IPS-11a (cell line): Measurements from ENCODE around the gene CBX2.
A peak's percentile ranks its signal among the peaks of the same experiment; 100 is the strongest.
"Not testable (repeated sequence)": the region's sequence is repeated elsewhere in the genome, so short reads cannot be mapped to it uniquely, and the experiment has no call there.

Source experiments
- H3K4me3 ChIP-seq: one replicate; pipeline ENCODE4 v1.5.1; 2013; ENCODE audit warnings: low read depth, low read length, control low read depth

The CBX2 gene

GRCh38 chr17:79742951-79743476, 34.9 kb upstream of the CBX2 start:
- no peak overlapping the region for H3K4me3 ChIP-seq

GRCh38 chr17:79743614-79744013, 34.3 kb upstream of the CBX2 start:
- H3K4me3 ChIP-seq = no peak overlapping the region

DNA sequence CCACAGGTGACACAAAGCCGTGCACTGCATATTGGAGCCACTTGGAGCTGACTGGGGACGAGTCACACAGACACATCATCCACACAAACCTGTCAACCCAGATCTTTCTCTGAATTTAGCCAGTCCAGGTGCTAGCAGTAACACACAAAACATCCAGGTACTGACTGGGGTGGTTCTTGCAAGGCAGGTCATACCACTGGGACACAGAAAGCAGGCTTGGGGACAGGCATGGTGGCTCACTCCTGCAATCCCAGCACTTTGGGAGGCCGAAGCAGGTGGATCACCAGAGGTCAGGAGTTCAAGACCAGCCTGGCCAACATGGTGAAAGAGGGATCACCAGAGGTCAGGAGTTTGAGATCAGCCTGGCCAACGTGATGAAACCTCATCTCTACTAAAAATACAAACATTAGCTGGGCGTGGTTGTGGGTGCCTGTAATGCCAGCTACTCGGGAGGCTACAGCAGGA, 32.3 kb upstream of the CBX2 start:
- no peak overlapping the region for H3K4me3 ChIP-seq

DNA sequence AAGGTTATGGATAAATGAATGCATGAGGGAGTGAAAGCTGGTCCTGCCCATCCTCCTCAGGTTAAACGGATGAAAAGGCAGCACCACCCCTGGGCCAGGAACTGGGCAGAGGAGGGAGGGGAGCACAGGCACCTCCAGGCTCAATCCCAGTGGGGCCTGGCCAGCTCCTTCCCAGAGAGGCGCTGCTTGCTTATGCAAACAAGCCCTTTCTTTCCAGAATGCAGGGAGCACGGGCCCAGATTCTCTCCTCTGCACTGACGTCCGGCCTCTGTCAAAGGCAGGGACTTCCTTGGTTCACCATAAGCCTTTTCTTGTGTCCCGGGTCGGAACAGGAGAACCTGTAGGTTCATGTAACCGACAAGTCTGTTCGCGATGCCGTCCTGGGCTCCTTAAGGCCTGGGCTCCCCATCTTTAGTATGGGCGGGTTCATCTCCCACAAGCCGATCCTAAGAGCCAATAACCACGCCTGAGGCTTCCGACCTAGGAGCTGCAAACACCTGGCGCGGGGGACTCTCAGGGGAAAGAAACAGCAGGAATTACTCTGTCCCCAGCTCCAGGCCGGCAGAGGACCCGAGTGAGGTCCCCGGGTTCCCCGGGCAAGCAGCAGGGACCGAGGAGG, 30.9 kb upstream of the CBX2 start:
- H3K4me3 ChIP-seq = no peak overlapping the region

DNA sequence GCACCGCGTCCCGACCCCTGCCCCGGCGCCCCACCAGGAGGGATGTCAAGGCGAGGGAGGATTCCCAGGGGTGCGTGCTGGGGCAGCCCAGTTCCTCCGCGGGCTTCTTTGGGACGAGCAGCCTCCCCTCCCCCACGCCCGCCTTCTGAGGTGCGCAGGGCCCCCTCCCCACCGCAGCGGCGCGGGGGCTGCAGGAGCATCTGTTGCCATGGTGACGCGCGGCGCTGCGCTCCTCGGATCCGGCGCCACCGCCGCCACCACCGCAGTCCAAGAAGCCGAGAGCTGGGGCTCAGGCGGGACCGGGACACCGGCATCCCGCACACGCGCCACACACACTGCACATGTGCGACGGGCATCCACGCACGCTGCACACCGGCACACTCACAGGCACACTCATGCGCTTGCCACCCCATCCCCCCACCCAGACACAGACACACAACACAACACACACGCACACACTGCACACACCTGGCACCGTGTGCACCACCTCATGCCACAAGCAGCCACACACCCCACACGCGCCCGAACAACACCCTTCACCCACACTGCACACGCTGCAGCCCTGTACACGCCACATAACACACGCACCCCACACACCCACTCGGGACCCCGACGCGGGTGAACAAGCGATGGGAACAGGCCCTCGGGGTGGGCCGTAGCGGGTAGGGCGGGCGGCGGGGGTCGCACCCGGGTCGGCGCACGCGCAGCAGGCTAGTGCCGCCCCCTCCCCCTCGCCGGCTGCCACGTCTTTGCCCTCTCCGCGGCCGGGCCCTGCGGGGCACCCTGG, 30.2 kb upstream of the CBX2 start:
- H3K4me3 ChIP-seq = peak overlapping the region; percentile 13

- peak overlapping the region; percentile 4 for H3K4me3 ChIP-seq
Observed at GRCh38 chr17:79748295-79749099, 29.5 kb upstream of the CBX2 start.

- H3K4me3 ChIP-seq = no peak overlapping the region
Observed at GRCh38 chr17:79749156-79749815, 28.7 kb upstream of the CBX2 start.

DNA sequence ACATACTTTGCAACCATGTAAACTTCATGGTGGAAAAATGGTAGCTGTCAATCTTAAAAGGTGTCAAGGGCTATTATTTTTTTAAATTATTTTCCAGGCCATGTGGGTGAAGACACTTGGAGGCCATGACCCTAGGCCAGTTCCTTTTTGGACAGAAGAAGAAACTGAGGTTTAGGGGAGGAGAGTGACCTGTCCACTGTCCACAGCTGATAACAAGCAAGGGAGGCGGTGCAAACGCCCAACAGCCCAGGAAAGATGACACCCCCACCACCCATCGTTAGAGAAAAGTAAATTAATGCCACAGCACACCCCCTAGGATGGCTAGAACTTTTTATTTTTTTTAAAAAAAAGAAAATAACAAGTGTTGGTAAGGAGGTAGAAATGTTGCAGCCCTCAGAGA, 28.0 kb upstream of the CBX2 start:
- no peak overlapping the region for H3K4me3 ChIP-seq

GRCh38 chr17:79750650-79751545, 27.1 kb upstream of the CBX2 start:
- no peak overlapping the region for H3K4me3 ChIP-seq

- no peak overlapping the region for H3K4me3 ChIP-seq
Observed at GRCh38 chr17:79752175-79752574, 25.8 kb upstream of the CBX2 start.

DNA sequence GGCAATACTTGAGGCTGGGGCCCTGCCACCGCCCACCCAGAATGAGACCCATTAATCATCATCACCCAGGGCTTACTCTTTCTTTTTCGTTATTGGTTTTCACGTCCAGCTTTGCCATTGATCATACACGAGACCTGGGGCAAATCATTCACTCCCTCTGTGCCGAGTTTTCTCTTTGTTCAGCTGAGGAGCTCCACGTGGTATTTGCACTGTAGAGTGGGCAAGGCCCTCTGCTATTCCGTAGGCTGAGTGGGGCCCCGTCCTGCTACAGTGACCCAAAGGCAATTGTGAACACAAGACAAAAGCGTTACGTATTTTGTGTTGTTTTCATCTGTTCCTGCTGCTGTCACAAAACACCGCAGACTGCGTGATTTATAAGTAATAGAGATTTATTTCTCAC, 23.6 kb upstream of the CBX2 start:
- no peak overlapping the region for H3K4me3 ChIP-seq

- not testable (repeated sequence) for H3K4me3 ChIP-seq
Observed at GRCh38 chr17:79754903-79755302, 23.0 kb upstream of the CBX2 start.

DNA sequence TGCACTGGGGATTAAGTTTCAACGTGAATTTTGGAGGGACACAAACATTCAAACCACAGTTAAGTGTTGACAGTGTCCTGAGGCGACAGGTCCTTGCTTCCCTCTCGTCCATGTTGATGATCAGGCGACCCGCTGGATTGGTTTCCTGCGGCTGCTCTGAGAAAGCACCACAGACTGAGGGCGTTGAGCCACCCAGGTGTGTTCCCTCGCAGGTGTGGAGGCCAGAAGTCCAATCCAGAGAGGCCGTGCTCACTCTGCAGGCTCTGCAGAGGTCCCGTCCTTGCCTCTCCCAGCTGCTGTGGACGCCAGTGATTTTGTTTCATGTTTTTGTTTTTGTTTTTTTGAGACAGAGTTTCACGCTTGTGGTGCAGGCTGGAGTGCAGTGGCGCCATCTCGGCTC, 22.4 kb upstream of the CBX2 start:
- H3K4me3 ChIP-seq = no peak overlapping the region

- no peak overlapping the region for H3K4me3 ChIP-seq
Observed at GRCh38 chr17:79757140-79757745, 20.7 kb upstream of the CBX2 start.

DNA sequence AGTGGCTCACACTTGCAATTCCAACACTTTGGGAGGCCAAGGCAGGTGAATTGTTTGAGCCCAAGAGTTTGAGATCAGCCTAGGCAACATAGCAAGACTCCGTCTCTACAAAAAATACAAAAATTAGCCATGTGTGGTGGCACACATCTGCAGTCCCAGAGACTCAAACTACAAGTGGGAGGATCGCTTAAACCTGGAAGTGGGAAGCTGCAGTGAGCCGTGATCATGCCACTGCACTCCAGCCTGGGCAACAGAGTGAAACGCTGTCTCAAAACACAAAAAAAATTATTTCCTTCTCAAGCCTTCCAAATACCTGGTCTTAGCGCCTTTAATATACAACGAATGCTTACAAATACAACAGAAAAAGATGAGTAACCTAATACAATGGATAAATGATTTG, 19.7 kb upstream of the CBX2 start:
- H3K4me3 ChIP-seq = no peak overlapping the region

GRCh38 chr17:79760197-79760906, 17.6 kb upstream of the CBX2 start:
- no peak overlapping the region for H3K4me3 ChIP-seq

GRCh38 chr17:79761894-79762589, 15.9 kb upstream of the CBX2 start:
- H3K4me3 ChIP-seq = no peak overlapping the region

- H3K4me3 ChIP-seq = no peak overlapping the region
Observed at GRCh38 chr17:79765708-79766107, 12.2 kb upstream of the CBX2 start.
